ENCODE measurements around the gene FJX1.

The FJX1 gene, protein sequence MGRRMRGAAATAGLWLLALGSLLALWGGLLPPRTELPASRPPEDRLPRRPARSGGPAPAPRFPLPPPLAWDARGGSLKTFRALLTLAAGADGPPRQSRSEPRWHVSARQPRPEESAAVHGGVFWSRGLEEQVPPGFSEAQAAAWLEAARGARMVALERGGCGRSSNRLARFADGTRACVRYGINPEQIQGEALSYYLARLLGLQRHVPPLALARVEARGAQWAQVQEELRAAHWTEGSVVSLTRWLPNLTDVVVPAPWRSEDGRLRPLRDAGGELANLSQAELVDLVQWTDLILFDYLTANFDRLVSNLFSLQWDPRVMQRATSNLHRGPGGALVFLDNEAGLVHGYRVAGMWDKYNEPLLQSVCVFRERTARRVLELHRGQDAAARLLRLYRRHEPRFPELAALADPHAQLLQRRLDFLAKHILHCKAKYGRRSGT

DNA sequence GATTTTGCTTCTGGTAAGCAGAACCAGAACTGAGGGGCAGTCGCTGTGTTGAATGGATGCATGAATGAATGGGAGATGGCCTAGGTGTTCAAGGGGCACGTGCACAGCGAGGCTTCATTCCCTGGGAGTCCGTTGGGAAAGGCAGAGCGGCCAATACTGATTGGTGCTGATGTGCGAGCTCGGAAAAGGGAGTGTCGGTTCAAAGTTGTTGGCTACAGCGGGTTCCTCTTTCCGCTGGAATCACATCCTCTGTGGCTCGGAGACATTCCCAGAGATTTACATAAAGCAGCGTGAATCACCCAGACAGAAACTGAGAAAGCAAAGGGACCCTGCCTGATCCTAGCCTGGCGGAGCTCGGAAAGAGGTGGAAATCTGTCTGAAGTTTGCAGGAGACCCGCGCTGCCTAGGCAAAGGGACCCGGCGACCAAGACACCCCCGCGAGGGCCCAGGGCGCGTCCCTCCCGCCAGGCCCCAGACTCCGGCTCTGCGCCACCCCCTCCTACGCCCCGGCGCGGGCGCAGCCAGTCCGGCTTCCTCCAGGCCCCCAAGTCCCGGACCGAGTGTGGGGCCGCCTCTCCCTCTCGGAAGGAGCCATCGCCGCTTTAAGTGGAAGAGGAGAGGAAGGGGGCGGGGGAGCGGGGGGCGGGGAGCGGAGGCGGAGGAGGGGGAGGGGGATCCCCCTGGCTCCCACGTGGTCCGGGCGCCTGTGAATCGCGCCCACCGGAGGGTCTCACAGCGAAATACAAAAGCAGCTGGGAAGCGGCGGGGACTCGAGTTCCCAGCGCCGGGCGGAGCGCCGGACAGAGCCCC is at the start of gene FJX1:
Gene FJX1 (plus strand): TSS at position 774 of the 810 bp plus-strand sequence. CDS start 177 bp downstream, outside the sequence.
- DNase-seq (ENCODE audit: low spot score): no peak

DNA sequence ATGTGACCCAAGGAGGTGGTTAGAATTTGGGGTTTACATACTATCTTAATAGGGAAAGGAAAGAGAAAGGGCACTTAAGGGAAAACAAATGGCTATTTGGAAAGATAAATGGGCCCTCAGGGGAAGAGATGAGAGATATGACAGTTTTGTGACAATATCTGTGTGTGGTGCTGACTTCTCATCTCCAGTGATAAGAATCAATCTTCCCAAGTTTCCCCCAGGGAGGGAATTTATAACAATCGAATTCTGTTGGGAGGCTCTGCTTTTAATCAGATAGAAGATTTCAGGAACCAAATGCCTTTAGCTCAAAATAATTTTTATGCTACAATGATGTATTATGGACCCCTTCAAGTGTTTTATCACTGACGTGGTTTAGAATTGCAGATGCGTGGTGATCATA is 46.6 kb upstream of the FJX1 start:
- DNase-seq (ENCODE audit: low spot score): no peak

DNA sequence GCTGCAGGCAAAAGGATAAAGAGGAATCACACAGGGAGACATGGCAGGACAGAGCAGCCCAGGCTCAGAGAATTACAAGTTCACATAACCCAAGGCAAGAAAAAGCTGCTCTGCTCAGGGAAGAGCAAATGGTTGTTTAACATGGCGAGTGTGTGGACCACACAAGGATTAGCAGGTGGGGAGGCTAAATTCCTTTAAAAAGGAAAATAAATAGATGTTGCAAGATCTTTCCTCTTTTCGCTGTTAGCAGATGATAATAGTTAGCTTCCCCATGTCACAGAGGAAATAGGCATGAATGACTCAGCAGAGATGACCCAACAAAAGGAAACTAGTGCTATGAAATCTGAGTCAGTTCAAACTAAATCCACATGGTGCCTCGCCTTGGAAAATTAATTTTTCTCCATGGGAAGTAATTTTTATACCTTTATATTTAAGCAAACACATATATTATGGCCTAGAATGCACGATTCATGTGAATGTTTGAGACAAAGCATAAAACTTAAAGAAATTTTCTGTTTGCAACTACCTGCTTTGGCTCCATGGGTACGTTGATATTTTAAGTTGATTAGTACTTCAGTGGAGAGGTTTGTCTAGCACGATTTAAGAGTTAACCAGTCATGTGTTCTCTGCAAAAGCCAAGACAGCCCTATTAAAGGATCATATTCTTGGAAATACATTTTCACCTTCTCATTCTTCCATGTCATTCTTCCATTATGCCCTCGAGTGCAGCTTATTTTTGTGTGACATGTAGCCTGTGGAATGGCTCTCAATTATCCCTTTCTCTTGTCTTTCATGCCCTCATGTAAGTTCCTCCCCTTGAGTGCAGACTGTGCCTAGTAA is 38.5 kb upstream of the FJX1 start:
- peak; percentile 64 for DNase-seq (ENCODE audit: low spot score)

DNA sequence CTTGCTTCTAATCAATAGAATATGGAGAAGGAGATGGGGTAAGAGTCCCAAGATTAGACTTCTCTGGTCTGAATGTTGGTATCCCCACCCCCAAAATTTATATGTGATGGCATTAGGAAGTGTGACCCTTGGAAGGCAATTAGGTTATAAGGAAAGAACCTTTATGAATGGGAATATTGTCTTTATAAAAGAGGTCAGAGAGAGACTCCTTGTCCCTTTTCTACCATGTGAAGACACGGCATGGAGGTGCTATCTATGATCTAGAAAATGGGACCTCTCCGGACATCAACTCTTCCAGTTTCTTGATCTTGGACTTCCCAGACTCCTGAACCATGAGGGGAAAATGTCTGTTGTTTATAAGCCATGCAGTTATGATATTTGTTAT is 37.9 kb upstream of the FJX1 start:
- no peak for DNase-seq (ENCODE audit: low spot score)

DNA sequence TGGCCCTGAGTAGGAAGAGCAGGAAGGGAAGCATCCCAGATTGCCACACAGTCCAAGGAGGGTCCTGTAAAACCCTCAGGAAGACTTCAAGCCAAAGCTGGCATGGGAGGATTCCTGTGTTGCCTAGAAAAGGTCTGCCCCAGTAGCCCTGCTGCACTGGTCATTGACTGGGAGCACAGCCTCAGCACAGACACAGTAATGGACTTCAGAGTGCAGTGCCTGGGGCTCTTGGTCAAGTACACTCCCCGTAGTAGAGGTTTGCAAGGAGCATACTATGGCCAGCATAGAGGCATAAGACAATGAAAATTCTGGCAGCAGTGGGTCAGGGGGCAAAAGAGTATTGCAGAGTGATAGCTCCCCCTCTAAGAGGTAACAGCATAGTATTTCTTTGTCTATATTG is 36.2 kb upstream of the FJX1 start:
- no peak for DNase-seq (ENCODE audit: low spot score)

DNA sequence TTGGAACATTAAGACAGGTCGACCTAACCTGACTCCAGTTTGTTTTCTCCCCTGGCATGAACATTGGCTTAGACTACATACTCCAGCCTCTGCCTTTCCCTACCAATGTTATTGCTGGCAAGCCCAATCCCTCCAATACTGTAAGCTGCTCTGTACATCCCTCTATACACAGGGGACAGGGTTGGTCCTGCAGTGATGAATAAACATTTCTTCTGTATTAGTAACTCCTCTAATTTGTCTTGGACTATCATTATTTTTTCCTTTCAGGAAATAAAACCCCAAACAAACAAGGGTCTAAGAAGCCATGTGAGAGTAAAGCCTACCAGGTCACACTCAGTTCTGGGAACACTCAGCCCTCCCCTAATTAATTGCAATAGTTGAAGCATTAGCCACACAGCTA is 35.1 kb upstream of the FJX1 start:
- DNase-seq (ENCODE audit: low spot score): no peak

DNA sequence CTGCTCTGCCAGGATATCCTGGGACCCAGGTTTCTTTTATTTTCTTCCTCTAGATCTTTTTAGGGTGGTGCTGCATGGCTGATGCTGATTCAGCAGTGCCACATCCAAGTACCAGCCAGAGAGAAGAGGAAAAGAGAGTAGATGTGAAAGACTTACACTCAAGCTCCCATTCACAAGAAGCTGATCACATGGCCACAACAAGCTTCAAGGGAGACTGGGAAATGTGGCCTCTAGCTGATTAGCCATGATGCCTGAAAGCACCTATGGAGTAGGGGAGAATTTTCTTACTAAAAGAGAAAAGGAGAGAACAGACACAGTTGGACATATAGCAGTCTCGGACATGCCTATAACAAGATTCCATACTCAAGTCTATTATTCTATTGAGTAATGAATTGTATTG is 34.4 kb upstream of the FJX1 start:
- no peak for DNase-seq (ENCODE audit: low spot score)

DNA sequence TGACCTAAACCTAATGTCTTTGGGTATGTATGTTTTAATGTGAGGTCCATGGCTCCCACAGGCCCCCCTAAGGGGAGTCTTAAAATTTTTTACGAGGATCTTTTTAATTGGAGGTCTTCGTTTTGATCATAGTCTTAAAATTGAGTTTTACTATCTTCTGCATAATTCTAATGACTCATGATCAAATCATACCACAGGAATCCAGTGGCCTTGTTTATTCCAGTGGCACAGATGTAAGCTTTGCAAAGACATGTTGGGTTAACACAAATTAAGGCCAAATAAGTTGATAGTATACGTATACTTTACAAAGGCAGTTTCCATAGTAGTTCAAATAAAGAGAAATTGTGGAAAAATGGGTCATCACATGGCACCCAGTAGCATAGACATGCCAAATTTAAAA is 33.9 kb upstream of the FJX1 start:
- peak; percentile 29 for DNase-seq (ENCODE audit: low spot score)

DNA sequence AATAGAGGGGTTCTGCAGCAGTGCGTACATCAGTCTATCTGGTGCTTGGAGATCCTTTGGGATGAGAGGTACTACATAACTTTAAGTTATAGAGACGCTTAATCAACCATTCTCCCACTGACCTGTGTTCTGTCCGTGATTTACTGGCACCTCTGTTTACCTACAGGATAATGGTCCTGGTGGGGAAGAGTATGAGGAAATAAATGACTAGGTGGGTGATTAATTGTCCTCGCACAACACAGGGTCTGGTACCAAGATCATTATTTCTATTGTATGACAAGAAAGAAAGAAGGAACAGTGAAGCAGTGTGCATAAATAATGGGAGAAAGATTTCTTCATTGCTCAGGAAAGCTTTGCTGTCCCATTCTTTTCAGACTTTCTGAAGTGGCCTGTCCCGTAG is 32.8 kb upstream of the FJX1 start:
- no peak for DNase-seq (ENCODE audit: low spot score)

DNA sequence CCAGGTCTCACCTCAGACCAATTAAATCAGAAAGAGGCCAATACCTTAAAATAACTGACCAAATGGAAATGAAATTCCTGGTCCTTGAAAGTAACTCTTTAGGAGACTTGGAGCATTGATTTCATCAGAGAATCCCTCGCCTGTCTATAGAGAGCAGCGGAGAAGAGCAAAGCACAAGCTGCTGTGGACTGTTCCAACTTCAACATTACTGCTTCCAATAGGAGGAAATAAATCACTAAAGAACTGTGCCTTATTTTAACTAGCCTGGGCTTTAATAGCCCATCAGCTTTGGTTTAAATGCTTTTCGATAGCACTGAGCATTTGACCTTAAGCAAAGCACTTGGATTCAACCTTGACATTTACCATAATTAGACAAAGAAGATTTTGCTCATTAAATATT is 32.0 kb upstream of the FJX1 start:
- no peak for DNase-seq (ENCODE audit: low spot score)

DNA sequence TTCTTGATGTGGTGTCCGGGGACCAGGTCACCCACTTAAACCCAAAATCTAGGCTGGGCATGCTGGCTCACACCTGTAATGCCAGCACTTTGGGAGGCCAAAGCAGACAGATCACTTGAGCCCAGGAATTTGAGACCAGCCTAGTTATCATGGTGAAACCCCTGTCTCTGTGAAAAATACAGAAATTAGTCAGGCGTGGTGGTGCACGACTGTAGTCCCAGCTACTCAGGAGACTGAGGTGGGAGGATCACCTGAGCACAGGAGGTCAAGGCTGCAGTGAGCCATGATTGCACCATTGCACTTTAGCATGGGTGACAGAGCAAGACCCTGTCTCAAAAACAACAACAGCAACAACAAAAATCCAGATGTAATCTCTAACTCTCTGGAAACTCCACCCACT is 30.3 kb upstream of the FJX1 start:
- no peak for DNase-seq (ENCODE audit: low spot score)

DNA sequence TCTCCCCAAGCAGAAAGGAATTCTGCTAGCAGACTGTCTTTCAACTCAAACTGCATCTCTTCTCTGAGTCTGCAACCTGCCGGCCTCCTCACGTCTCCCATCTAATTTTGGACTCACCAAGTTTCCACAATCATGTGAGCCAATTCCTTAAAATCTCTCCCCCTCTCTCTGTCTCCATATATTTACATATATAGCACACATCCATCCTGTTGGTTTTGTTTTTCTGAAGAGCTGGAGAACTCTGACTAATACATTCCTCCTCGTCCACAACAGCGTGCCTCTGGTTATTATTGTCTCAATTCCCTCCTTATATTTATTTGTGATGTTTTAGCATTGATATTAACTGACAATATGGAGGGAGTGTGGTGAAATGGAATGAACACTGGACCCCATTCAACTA is 29.6 kb upstream of the FJX1 start:
- no peak for DNase-seq (ENCODE audit: low spot score)

DNA sequence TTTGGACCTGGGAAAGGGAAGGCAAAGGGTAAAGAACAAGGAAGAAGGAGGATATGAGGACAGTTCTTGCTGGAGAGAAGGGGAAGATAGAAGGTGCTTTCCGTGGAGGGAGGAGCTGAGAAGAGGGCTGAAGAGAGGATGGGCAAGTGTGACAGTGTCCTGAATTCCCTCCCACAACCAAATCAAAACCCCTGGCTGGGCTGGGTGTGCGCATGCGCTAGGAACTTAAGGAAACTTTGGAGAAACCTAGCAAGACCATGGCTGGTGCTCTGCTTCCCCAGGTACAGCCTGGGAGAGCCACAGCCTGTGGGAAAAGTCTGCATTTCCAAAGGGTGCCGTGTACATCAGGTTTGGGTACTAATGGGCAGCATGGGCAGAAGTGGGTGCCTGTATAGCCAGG is 29.0 kb upstream of the FJX1 start:
- no peak for DNase-seq (ENCODE audit: low spot score)

DNA sequence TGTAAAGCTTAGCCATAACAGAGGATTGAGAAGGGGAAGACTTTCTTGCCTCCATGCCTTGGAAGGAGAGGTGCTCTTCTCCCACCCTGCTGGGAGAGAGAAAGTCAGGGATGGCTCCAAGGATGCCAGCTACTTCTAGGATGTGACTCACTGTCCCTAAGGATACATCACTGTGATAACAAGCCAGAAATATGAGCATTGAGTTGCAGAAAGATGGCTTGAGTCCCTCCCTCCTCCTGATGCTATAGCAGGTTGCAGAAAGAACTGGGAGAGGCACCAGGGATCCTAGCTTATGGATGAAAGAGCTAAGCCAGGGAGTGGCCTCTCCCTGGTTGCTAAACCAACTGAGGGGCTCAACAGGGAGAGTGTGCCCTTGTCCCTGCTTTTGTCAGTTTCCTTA is 27.8 kb upstream of the FJX1 start:
- no peak for DNase-seq (ENCODE audit: low spot score)

DNA sequence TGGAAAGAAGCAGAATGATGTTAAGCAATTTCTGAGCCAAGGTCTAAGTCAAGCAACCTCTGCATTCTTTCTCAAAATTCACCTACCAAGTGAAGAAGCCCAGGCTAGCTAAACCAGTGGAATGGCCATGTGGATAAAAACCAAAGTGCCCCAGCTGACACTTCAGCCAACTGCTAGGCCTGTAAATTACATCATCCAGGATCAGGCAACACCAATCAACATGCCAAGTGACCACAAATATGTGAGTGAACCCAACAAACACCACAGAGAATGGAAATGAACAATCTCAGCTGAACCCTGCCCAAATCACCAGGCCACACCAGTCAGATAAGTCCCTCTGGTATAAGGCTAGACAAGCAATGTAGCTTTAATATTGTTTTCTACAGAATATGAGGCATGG is 25.1 kb upstream of the FJX1 start:
- peak; percentile 46 for DNase-seq (ENCODE audit: low spot score)

DNA sequence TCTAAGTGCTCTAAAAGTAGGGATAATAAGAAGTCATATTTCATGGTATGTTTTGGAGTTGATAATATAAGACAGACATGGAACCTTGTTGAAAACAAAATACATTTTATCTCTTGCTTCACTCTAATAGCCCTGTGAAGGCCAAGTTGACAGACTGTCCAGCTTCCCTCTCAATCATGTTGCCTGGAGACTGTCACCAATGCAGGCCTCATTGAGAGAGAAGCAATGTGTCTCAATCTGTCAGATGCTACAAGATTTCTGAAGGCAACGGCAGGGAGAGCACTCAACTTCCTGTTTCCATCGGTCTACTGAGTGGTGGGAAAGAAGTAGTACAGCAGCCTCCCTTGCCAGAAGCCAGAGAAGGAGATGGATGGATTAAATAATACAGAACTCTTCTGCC is 23.6 kb upstream of the FJX1 start:
- no peak for DNase-seq (ENCODE audit: low spot score)

DNA sequence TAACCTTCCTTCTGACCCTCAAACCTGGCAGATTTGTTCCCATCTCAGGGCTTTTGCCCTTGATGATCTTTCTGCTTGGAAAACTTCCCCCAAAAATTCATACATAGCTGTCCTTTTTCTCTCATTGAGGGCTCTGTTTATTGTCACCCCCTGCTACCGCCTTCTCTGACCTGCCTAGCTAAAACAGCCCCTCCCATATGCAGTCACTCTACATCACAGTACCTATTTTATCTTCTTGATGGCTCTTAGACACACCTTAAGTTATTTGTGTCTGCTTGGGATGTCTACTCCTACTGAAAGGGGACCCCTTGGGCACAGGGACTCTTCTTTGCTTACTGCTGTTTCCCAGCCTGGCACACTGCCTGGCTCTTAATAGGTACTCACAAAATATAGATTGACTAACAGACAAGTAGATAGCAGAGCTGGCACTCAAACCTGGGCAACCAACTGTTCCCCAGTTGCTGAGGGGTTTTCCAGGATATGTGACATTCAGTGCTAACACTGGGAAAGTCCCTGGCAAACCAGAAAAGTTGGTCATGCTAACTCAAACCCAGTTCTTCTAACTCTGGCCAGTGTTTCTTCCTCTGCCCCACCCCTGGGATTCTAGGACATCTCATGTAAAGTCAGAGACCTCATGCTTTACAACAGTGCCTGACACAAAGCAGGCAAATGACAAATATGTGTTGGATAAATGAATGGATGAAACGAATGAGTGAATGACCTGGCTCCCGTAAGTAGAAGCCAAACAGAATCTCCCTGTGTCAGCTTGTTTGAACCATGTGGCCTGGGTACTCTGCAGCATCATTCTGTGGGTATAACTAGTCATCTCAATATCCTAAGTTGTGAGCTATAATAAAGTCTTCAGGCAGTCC is 19.8 kb upstream of the FJX1 start:
- no peak for DNase-seq (ENCODE audit: low spot score)

DNA sequence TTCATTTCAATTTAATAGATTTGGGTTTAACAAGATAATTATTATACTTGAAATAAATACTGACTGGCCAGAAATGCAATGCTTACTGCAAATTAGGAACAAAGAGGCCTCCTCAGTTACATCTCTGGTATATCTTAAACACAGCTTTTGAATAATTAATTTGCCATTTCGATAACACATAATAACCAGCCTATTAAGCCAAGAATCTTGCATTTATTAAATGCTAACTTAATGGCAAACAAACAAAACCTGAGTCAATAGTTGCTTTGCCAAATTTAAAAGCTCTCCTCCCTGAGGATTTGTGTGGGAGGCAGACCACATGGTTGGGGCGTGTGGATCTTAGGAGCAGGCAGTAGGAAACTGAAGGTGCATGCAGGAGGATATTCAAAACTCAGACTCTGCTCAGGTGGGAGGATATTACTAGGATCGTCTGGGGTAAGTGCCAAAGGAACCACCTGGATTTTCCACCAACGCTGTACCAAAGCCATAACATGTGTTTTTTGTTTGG is 17.9 kb upstream of the FJX1 start:
- DNase-seq (ENCODE audit: low spot score): no peak

DNA sequence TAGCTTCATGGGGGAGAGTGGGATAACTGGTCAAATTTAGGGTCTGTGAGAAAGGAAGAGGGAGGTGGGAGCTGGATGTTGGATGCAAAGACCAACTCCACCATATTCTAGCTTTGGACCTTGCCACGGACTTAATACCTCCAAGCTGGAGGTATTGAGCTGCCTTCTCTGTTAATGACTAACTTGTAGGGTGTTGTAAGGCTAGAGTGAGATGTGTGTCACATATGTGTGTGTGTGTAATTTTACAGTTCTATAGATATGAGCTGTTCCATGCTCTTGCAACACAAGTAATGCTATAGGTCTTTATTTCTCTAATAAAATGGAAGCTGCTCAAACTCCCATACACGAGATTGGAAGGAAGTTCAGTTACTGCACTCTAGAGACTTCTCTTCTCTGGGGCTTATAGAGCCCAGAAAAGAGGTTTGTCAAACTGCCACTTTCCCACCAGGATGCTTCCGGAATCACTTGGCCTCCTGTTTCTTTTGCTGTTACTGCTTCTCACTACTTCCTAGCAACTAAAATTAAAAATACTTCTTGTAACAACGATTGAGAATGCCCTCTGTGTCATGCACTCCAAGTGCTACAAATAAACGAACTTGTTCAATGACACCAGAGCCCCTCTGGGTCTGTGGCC is 16.0 kb upstream of the FJX1 start:
- no peak for DNase-seq (ENCODE audit: low spot score)

DNA sequence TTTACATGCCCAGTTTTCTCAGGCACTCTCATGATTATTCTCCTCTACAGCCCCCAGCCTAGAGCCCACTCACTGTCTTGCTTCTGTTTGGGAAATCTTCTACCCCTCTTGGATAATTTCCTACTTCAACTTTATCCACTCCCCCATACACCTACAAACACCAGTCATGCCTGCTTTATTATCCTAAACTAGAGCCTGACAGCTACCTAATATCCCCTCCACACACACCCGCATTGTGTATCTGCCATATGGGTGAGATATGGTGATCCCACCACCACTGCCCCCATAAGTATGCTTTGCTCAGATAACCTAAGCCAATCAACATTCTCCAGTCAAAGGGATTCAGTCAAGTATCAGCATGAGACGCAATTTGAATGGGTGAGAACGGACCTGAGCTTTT is 15.3 kb upstream of the FJX1 start:
- no peak for DNase-seq (ENCODE audit: low spot score)

DNA sequence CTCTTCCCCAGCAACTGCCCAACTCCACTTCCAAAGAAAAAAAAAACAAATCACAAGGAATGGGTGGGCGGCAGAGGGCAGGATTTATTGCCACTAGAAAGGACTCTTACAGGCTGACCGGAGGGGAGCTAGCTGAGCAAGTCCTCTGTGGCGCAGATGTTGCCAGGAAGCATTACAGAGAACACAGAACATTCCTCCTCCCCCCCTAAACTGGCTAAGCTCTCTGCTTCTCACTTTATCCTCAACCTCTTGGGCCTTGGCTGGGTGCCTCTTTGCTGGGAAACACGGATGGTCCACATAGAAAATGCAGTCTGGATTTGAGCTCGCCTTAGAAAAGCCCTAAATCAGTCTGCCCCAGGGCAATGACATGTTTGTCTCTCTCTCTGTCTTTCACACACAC is 12.6 kb upstream of the FJX1 start:
- DNase-seq (ENCODE audit: low spot score): no peak
